Putamen (tissue), 1 donor: ENCODE results near the gene HCN2.

ENCODE experiments used
- DNase-seq: peaks from one replicate; pipeline ENCODE4 v3.0.0-alpha.2; 2016; ENCODE audit warnings: low spot score

Gene HCN2

GRCh38 chr19:589693-590395 lies at the start of gene HCN2:
Gene HCN2, plus strand, starts transcription at chr19:589881. Its CDS starts 65 bp downstream, at chr19:589946.
- no peak for DNase-seq

GRCh38 chr19:540867-541637 lies 48.6 kb upstream of the HCN2 start:
- no peak for DNase-seq

GRCh38 chr19:541699-542098 lies 48.0 kb upstream of the HCN2 start:
- no peak for DNase-seq

- no peak for DNase-seq
These were observed 47.4 kb upstream of the HCN2 start for GRCh38 chr19:542173-542866.

GRCh38 chr19:543910-544608 lies 45.6 kb upstream of the HCN2 start, which contains the start of gene GZMM:
Gene GZMM, plus strand, starts transcription at chr19:544053. Its CDS starts 19 bp downstream, at chr19:544072.
- DNase-seq, result no peak

DNA sequence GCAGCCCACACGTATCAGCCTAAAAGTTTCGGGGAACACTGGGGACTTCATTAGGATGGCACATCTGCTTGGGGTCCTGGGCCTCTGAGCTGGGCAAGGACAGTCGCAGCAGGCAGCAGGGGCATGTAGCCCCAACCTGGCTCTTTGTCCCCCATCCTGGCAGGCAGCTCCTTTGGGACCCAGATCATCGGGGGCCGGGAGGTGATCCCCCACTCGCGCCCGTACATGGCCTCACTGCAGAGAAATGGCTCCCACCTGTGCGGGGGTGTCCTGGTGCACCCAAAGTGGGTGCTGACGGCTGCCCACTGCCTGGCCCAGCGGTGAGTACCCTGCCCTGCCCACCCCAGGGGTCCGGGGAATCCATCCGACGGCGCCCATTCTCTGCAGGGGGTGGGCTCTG lies 42.6 kb upstream of the HCN2 start:
- no peak for DNase-seq

GRCh38 chr19:547836-548720 lies 41.6 kb upstream of the HCN2 start:
- no peak for DNase-seq

DNA sequence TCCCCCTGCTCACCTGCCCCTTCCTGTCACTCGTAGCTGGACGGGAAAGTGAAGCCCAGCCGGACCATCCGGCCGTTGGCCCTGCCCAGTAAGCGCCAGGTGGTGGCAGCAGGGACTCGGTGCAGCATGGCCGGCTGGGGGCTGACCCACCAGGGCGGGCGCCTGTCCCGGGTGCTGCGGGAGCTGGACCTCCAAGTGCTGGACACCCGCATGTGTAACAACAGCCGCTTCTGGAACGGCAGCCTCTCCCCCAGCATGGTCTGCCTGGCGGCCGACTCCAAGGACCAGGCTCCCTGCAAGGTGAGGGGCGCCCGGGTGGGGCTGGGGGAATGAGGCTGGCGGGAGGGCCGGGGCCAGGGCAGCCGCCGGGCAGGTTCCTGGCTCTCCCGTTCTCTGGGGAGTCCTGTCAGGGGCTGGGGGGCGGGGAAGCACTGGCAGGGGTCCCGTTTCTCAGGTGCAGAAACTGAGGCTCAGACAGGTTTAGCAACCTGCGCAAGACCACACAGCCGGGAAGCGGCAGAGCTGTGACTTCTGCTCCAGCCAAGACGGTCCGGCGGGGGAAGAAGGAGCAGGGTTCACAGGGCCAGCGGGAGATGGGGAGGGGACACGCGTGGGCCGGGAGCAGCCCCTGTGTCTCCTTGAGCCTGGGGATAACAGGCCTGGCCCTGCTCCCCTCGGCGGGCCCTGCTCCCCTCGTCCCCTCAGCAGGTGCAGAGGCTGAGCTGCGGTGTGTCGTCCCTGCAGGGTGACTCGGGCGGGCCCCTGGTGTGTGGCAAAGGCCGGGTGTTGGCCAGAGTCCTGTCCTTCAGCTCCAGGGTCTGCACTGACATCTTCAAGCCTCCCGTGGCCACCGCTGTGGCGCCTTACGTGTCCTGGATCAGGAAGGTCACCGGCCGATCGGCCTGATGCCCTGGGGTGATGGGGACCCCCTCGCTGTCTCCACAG lies 40.5 kb upstream of the HCN2 start:
- DNase-seq, result no peak

- DNase-seq, result no peak
These were observed 34.9 kb upstream of the HCN2 start for GRCh38 chr19:554817-555216.

GRCh38 chr19:555474-555808 lies 34.2 kb upstream of the HCN2 start:
- DNase-seq, result no peak

- DNase-seq, result no peak
These were observed 32.9 kb upstream of the HCN2 start for GRCh38 chr19:556611-557382.

GRCh38 chr19:558770-559439 lies 30.8 kb upstream of the HCN2 start:
- DNase-seq, result no peak

DNA sequence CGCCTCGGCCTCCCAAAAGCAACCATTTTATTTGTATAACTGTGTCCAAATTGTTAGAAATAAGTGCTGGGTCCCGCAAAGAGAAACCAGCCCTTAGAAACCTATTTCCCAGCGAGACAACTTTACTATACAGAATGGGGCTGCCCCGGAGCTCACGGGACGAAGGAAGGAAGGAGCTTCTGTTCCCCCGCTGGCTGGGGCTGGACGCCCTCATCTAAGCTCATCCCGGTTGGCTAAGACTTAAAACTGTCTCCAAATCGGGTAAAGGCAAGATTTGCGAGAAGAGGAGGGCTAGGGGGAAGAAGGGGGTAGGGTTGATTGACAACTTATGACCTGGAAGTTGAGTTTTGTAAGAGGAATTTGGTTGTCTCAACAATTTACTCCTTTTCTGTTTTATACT lies 29.6 kb upstream of the HCN2 start:
- DNase-seq, result no peak

DNA sequence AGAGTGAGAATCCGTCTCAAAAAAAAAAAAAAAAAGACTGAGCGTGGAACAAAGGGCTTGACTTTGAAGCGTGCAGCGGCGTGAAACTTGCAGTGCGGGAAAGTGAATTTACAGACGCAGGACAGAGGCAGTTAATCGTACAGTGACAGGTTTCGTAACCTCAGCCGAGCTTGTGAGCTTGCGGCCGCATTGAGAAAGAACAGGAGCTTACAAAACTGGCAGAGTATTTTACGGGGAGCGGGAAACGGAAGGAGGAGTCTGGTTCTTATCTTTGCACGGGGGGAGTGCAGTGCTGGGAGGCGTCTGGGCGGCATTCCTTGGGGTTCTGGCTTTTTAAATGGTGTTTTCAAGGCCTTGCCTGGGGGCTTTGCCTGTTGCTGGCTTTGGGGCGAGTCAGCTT lies 23.3 kb upstream of the HCN2 start:
- no peak for DNase-seq

DNA sequence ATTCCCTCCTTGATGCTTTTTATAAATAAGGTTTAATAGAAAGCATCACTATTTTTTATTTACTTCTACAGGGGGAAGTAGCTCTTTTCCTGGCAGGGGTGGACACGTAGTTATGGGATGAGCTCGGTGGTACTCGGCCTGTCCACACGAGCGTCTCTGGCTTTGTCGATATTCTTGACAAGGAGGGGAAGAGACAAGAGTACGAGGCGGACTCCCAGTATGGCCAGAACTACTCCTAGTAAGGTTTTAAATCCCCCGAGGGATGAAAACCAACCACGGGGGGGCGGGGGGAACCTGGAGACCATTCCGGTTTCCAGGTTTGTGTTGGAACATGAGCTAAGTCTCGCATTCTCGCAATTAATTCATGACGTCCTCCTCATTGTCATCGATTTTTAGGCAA lies 22.8 kb upstream of the HCN2 start:
- DNase-seq, result no peak

DNA sequence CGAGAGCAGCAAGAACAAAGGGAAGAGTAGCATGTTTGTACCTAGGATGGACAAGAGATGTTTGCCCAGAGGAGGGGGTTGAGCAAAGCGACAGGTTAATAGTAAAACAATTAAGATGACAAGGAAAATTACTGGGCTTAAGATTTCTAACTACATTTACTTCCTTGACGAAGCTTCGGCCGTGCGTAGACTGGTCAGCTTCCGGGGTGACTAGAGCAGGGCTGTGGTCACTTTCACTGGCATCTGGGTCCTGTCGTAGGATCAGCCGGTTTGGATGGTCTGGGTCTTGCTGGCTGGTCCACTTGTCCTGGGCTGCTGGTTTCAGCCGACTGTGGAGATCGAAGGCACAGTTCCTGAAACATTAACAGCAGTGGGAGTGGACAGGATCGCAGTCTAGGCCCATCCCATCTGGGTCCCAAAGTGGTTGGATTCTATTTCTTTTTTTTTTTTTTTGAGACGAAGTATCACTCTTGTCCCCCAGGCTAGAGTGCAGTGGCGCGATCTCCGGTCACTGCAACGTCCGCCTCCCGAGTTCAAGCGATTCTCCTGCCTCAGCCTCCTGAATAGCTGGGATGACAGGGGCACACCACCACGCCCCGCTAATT lies 22.3 kb upstream of the HCN2 start:
- no peak for DNase-seq

DNA sequence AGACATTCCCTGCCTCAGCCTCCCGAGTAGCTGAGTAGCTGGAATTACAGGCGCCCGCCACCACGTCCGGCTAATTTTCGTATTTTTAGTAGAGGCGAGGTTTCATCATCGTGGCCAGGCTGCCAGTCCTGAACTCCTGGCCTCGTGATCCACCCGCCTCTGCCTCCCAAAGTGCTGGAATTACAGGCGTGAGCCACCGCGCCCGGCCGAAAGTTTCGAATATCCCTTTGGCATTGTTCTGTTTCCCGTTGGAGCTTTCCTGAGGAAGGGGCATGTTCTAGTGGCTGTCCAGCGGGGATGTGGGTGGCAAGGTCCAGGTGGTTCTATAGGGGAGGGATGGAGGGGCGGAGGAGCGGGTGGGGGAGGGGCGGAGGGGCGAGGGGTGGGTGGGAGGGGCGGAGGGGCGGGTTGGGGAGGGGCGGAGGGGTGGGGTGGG lies 19.4 kb upstream of the HCN2 start:
- no peak for DNase-seq

- no peak for DNase-seq
These were observed 18.6 kb upstream of the HCN2 start for GRCh38 chr19:570937-571565.
